AG09309 (cell line): Measurements from ENCODE around the gene SCYL1.

ENCODE experiments used
- DNase-seq: peaks from one replicate; pipeline ENCODE4 v3.0.0-alpha.2; 2010; ENCODE audit warnings: low read depth
- H3K4me3 ChIP-seq: 2 replicates; pipeline ENCODE4 v1.5.1; 2011; ENCODE audit warnings: mild to moderate bottlenecking, low read depth, low read length, moderate library complexity; ENCODE audit not compliant: control insufficient read depth
- CTCF ChIP-seq: IDR thresholded peaks from 2 replicates; pipeline ENCODE4 v1.5.1; 2011; ENCODE audit warnings: mild to moderate bottlenecking, low read depth, low read length, inconsistent platforms; ENCODE audit not compliant: insufficient read depth, control insufficient read depth; ENCODE audit errors: missing control alignments

Gene SCYL1

GRCh38 chr11:65556470-65557279 lies 31.8 kb downstream of the SCYL1 start:
- peak overlapping the region; percentile 75 for H3K4me3 ChIP-seq
- TF ChIP-seq CTCF: no peak
- no peak for DNase-seq

GRCh38 chr11:65557280-65558001 lies 32.6 kb downstream of the SCYL1 start:
- peak overlapping the region; percentile 75 for H3K4me3 ChIP-seq
- no peak for DNase-seq
- TF ChIP-seq CTCF: no peak

GRCh38 chr11:65558002-65558929 lies 33.4 kb downstream of the SCYL1 start, which contains the start of gene LTBP3:
Gene LTBP3, minus strand, starts transcription at chr11:65558359. Its CDS starts 400 bp downstream, at chr11:65557959.
- H3K4me3 ChIP-seq: peak within 1 kb of the TSS; percentile 75
- no peak for TF ChIP-seq CTCF
- DNase-seq: no peak

- no peak overlapping the region for H3K4me3 ChIP-seq
- TF ChIP-seq CTCF: no peak
- no peak for DNase-seq
Observed at GRCh38 chr11:65558930-65559509, 34.1 kb downstream of the SCYL1 start.

- DNase-seq: no peak
Observed at GRCh38 chr11:65559535-65559934, 34.7 kb downstream of the SCYL1 start.

More at GRCh38 chr11:65559535-65559934, 34.7 kb downstream of the SCYL1 start:
- no peak overlapping the region for H3K4me3 ChIP-seq
- TF ChIP-seq CTCF: no peak
